IMR-90 (cell line): ENCODE results near the gene TPSD1.

Experiments used
- CEBPB ChIP-seq: IDR thresholded peaks from 2 replicates; pipeline ENCODE4 v1.6.1; 2012; ENCODE audit warnings: low read depth, low read length, improper control_type of control experiment
- CTCF ChIP-seq: conservative IDR thresholded peaks from 2 replicates; pipeline ENCODE4 v1.5.1; 2012; ENCODE audit warnings: mild to moderate bottlenecking, low read depth, low read length, improper control_type of control experiment
- ELK1 ChIP-seq: fragments of 150-350 bp; IDR thresholded peaks from 2 replicates; pipeline ENCODE4 v1.6.1; 2016; ENCODE audit warnings: low read depth, mild to moderate bottlenecking, low read length, moderate library complexity, borderline replicate concordance
- MAFK ChIP-seq: IDR thresholded peaks from 2 replicates; pipeline ENCODE4 v1.6.1; 2012; ENCODE audit warnings: low read depth, low read length, improper control_type of control experiment
- MAZ ChIP-seq: IDR thresholded peaks from 2 replicates; pipeline ENCODE4 v1.6.1; 2012; ENCODE audit warnings: low read depth, mild to moderate bottlenecking, low read length, improper control_type of control experiment, moderate library complexity, borderline replicate concordance
- MXI1 ChIP-seq: IDR thresholded peaks from 2 replicates; pipeline ENCODE4 v1.6.1; 2012; ENCODE audit warnings: low read depth, mild to moderate bottlenecking, low read length, moderate library complexity, borderline replicate concordance
- POLR2A ChIP-seq: IDR thresholded peaks from 2 replicates; pipeline ENCODE4 v1.6.1; 2012; ENCODE audit warnings: mild to moderate bottlenecking, low read depth, low read length
- RAD21 ChIP-seq: IDR thresholded peaks from 2 replicates; pipeline ENCODE4 v1.6.1; 2012; ENCODE audit warnings: low read length, improper control_type of control experiment
- USF2 ChIP-seq: fragments of 150-350 bp; IDR thresholded peaks from 2 replicates; pipeline ENCODE4 v1.6.1; 2017; ENCODE audit warnings: mild to moderate bottlenecking, antibody characterized with exemption, low read length, low read depth

- no peak for TF ChIP-seq CTCF
- no peak for TF ChIP-seq POLR2A
- no peak for TF ChIP-seq RAD21
- no peak for TF ChIP-seq CEBPB
- TF ChIP-seq MXI1 = no peak
- no peak for TF ChIP-seq USF2
- no peak for TF ChIP-seq MAZ
- no peak for TF ChIP-seq ELK1
- no peak for TF ChIP-seq MAFK
Measured at GRCh38 chr16:1223355-1224214, 32.3 kb upstream of the TPSD1 start.
